COLO829 (cell line): ENCODE data around the gene CYFIP2.
"Not testable (repeated sequence)": the region's sequence is repeated elsewhere in the genome, so short reads cannot be mapped to it uniquely, and the experiment has no call there.

Experiments
- DNase-seq: peaks from one replicate; pipeline ENCODE4 v3.0.0; 2012; ENCODE audit warnings: low spot score

Gene CYFIP2

GRCh38 chr5:157390133-157390532, 124.2 kb downstream of the CYFIP2 start:
- no peak for DNase-seq

DNA sequence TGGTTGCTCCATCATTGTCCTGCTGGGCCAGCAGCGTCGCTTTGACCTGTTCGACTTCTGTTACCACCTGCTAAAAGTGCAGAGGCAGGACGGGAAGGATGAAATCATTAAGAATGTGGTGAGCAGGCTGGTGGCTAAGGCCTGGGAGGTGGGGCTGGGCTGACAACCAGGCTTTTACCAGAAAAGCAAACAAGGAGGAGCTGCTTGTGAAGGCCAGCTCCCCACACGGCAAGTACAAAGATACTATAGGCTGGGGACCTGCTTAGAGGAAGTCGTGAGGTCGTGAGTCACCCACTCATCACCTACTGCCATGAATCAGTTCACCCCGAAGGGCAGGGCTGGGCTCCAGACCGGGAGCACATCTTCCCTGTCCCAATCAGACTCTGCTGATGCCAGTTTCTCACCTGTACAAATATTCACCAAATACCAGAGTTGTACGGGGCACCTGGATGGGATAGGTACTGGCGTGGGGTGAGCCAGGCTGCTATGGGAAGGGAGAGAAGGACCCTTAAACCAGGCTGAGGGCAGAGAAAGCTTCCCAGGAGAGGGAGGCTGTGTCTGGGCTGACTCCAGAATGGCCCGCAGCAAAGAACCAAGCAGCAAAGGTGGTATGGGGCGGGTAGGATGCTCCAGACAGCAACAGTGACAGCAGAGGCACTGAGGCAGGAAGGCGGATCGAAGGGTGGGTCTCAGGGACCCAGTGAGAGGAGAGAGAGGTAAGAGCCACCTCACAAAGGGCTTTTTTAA, 124.8 kb downstream of the CYFIP2 start:
- peak; percentile 35 for DNase-seq

DNA sequence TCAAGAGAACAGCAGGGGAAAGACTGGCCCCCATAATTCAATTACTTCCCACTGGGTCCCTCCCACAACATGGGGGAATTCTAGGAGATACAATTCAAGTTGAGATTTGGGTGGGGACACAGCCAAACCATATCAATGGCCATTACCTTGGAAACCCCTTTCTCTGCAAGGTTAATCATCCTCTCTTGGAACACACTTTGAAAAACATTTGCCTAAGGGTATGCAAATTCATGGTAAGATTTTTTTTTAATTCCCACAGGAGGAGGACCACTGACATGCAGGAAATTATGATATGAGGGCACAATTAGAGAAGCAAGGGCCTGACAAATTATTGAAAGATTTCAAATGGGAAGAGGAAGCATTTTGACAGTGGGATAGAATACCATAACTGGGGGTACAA, 132.4 kb downstream of the CYFIP2 start:
- DNase-seq = no peak

DNA sequence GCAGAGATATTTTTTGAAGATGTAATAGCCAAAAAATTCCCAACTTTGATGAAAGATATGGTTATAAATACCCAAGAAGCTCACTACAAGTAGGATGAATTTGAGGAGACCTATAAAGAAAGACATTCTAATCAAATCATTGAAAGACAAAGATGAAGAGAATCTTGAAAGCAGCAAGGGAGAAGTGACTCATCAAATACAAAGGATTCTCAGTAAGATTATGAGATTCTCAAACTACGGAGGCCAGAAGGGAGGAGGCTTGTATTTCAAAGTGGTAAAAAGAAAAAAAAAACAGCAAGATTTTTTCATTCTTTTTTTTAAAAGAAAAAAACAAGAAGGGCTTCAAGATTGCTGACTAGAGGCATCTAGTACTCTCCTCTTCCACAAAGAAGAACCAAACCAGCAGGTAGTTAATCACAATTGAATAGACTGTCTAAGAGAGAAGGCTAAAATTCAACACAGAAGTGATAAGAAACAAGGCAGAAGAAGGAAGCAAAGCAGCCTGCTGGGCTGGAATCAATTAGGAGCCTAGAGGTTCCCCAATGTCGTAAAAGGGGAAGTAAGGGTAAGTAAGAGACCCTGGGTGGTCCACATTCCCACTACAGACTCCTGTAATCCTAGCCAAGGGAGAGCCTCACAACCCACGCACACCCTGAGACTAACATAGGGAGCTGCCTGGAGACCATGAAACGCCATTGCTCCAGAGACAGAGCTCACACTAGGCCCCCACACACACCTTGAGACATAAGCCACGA, 135.0 kb downstream of the CYFIP2 start:
- DNase-seq = peak; percentile 65

- DNase-seq = no peak
Observed at GRCh38 chr5:157415838-157416237, 149.9 kb downstream of the CYFIP2 start.

DNA sequence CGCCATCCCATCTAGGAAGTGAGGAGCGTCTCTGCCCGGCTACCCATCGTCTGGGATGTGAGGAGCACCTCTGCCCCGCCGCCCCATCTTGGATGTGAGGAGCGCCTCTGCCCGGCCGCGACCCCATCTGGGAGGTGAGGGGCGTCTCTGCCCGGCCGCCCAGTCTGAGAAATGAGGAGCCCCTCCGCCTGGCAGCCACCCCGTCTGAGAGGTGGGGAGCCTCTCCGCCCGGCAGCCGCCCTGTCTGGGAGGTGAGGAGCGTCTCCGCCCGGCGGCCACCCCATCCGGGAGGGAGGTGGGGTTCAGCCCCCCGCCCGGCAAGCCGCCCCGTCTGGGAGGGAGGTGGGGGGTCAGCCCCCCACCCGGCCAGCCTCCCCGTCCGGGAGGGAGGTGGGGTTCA, 153.6 kb downstream of the CYFIP2 start:
- DNase-seq = not testable (repeated sequence)

DNA sequence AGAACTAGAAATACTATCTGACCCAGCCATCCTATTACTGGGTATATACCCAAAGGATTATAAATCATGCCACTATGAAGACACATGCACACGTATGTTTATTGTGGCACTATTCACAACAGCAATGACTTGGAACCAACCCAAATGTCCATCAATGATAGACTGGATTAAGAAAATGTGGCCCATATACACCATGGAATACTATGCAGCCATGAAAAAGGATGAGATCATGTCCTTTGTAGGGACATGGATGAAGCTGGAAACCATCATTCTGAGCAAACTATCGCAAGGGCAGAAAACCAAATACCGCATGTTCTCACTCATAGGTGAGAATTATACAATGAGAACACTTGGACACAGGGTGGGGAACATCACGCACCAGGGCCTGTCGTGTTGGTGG, 164.0 kb downstream of the CYFIP2 start:
- not testable (repeated sequence) for DNase-seq

- DNase-seq = peak; percentile 6
Observed at GRCh38 chr5:157431544-157432200, 165.7 kb downstream of the CYFIP2 start.

DNA sequence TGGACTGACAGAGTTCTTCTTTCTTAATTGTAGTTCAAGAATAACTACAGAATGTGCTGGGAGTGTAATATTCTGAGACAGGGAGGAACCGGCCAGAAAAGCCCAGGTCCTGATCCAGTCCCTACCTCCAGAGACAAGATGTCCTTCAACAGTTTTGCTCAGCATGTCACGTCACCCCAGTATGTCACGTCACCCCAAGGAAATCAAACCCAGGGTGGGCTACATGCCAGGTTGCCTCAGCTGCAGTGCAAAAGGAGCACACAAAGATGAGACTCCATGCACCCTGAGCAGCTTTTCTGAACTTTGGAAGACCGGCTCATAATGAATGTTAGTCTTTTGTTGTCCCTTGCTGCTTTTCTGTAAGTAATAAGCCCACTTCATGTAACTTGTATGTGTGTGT, 168.2 kb downstream of the CYFIP2 start:
- DNase-seq = no peak

DNA sequence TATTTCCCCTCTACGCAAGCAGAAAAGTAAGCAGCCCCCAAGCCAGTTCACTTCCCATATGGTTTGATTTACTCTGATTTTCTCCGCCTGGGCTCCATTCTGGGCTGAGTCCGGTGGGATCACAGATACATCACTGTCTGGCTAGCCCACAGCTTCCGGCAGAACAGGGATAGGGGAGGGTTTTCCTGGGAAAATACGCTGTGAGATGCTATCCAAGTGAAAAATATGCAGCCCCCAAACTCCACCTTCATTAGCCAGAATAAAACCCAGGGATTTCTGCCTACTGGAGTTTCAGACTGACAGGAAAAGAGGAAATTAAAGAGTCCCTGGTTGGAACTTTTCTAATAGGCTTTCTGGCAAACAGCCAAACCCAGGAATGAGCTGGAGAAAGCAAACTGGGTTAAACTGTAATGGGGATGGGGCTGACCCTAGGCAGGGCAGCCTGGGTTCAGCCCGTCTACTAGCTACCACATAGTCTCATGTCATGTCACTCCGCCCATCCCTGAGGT, 177.2 kb downstream of the CYFIP2 start:
- no peak for DNase-seq

GRCh38 chr5:157444224-157444623, 178.3 kb downstream of the CYFIP2 start:
- no peak for DNase-seq
